GM12878 (cell line): Measurements from ENCODE around the gene CES3.

ENCODE experiments used
- CREB1 ChIP-seq: IDR thresholded peaks from 2 replicates; pipeline ENCODE4 v1.6.1; 2012; ENCODE audit warnings: low read depth, mild to moderate bottlenecking, inconsistent platforms
- EZH2 ChIP-seq: IDR thresholded peaks from 2 replicates; pipeline ENCODE4 v1.6.1; 2012; ENCODE audit warnings: low read depth, mild to moderate bottlenecking, control low read depth, inconsistent platforms, low read length, borderline replicate concordance; ENCODE audit not compliant: control insufficient read depth
- RAD21 ChIP-seq: IDR thresholded peaks from 2 replicates; pipeline ENCODE4 v1.6.1; 2011; ENCODE audit warnings: mild to moderate bottlenecking, low read depth, low read length, moderate library complexity; ENCODE audit not compliant: insufficient read depth
- ZNF274 ChIP-seq: IDR thresholded peaks from one replicate; pipeline ENCODE4 v1.8.0; 2011; ENCODE audit not compliant: insufficient read length, insufficient read depth
- TF ChIP-seq, protein P1 (sequence below), 3 experiments: IDR thresholded peaks in 2 of 3; conservative IDR thresholded peaks in 1 of 3; 2 replicates each; pipeline ENCODE4 v1.5.1; 2011; ENCODE audit warnings: low read depth in 3 of 3, low read length in 3 of 3, mild to moderate bottlenecking in 3 of 3, control low read depth in 2 of 3, moderate library complexity in 2 of 3, inconsistent platforms in 1 of 3, mixed read lengths in 1 of 3; ENCODE audit not compliant: control insufficient read depth in 2 of 3, insufficient read depth in 1 of 3; ENCODE audit errors: extremely low read depth in 1 of 3

DNA sequence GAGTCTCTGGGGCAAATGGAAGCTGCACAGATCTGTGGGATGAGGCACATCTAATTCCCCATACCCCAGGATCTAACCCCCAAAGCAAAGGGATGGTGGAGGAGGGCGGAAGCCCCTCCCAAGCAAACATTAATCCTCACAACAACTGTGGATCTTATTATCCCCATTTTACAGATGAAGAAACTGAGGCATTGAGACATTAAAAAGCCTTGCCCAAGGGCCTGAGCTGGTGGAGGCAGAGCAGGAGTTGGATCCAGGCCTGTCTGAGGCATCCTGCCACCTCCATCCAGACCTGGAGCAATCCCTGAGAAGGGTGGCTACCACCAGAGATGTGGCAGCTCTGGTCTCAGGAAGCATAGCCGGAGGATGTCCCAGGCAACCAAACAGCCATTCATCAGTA lies 50.2 kb downstream of the CES3 start:
- TF ChIP-seq CREB1 (no peak), ZNF274 (no peak), RAD21 (no peak), EZH2 (no peak)
- TF ChIP-seq, protein P1, sequence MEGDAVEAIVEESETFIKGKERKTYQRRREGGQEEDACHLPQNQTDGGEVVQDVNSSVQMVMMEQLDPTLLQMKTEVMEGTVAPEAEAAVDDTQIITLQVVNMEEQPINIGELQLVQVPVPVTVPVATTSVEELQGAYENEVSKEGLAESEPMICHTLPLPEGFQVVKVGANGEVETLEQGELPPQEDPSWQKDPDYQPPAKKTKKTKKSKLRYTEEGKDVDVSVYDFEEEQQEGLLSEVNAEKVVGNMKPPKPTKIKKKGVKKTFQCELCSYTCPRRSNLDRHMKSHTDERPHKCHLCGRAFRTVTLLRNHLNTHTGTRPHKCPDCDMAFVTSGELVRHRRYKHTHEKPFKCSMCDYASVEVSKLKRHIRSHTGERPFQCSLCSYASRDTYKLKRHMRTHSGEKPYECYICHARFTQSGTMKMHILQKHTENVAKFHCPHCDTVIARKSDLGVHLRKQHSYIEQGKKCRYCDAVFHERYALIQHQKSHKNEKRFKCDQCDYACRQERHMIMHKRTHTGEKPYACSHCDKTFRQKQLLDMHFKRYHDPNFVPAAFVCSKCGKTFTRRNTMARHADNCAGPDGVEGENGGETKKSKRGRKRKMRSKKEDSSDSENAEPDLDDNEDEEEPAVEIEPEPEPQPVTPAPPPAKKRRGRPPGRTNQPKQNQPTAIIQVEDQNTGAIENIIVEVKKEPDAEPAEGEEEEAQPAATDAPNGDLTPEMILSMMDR (IDR thresholded peaks at IDR 0.05 in 2 of 3, conservative IDR thresholded peaks at IDR 0.05 in 1 of 3; ENCODE audit: control insufficient read depth in 2 of 3, extremely low read depth in 1 of 3, insufficient read depth in 1 of 3, low read depth in 3 of 3, low read length in 3 of 3): no peak
